OCI-M1 (cell line): ENCODE measurements around the gene CASP1.

Source experiments
- DNase-seq: peaks from one replicate; lab custom pipeline; 2025; lab: John Stamatoyannopoulos, UW

The CASP1 gene

DNA sequence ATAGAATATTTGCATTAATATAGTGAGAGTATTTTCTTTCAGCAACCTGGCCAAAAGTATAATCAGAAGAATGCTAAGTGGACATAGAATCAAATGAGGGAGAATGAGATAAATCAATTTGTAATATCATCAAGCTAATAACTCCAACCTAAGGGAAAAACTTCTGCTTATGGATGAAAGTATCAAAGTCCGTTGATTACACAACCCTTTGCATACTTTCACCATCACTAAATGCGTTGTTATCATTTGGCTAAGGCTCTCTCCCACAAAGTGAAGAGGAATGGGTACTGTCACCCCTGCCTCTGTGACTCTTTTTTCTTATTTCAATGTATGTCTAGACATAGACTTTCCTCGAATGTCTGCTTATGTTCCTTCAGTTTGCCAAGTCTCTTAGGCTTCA is 50.1 kb downstream of the CASP1 start:
- DNase-seq: no peak

DNA sequence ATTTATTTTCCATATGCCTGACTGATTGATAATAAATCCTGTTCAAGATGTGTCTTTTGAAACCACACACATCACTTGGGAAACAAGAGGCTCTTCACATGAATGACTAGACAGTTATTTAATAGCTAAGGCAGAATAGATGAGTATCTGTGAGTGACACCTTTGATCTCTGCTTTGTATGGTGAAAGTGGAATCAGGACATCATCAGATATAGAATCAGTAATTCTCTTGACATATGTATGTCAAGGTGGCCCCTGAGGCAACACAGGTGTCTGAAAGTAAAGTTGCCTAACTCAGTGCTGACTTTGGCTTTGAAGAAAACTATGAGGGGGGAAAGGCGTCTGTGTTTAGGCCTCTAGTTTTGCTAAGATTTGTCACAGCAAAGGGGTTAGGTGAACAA is 55.1 kb downstream of the CASP1 start:
- DNase-seq: no peak
